SK-N-MC (cell line): ENCODE results near the gene ACO2.

Experiments
- DNase-seq: peaks from one replicate; pipeline ENCODE4 v3.0.0-alpha.2; 2011; ENCODE audit warnings: low read depth, low spot score
- H3K27ac ChIP-seq: fragments of 200-600 bp; sonication (generic); 2 replicates; pipeline ENCODE4 v1.5.1; 2016; ENCODE audit warnings: mixed run types
- H3K36me3 ChIP-seq: fragments of 200-600 bp; sonication (generic); 2 replicates; pipeline ENCODE4 v1.6.1; 2017; ENCODE audit warnings: antibody characterized with exemption, low read length, mixed read lengths; ENCODE audit not compliant: insufficient read depth
- H3K4me3 ChIP-seq: fragments of 200-600 bp; sonication (generic); 2 replicates; pipeline ENCODE4 v1.5.1; 2016
- H3K9ac ChIP-seq: fragments of 200-600 bp; sonication (generic); 2 replicates; pipeline ENCODE4 v1.8.0; 2017; ENCODE audit warnings: mixed run types, mixed read lengths; ENCODE audit not compliant: insufficient read length
- H3K9me3 ChIP-seq: fragments of 200-600 bp; sonication (generic); 2 replicates; pipeline ENCODE4 v1.6.1; 2017; ENCODE audit warnings: low read depth, mild to moderate bottlenecking, antibody characterized with exemption, low read length, moderate library complexity, mixed read lengths
- EZH2 ChIP-seq: fragments of 200-600 bp; sonication (generic); IDR thresholded peaks from one replicate; pipeline ENCODE4 v1.6.1; 2017; ENCODE audit warnings: antibody characterized with exemption
- FOXP2 ChIP-seq: optimal IDR thresholded peaks from 2 replicates; pipeline ENCODE3; 2011; ENCODE audit warnings: mild to moderate bottlenecking, moderate library complexity; ENCODE audit not compliant: insufficient read depth; ENCODE audit errors: extremely low read length, control extremely low read depth
- POLR2AphosphoS5 ChIP-seq: IDR thresholded peaks from 2 replicates; pipeline ENCODE4 v1.6.1; 2012; ENCODE audit warnings: mild to moderate bottlenecking, low read depth, low read length, borderline replicate concordance

The ACO2 gene

DNA sequence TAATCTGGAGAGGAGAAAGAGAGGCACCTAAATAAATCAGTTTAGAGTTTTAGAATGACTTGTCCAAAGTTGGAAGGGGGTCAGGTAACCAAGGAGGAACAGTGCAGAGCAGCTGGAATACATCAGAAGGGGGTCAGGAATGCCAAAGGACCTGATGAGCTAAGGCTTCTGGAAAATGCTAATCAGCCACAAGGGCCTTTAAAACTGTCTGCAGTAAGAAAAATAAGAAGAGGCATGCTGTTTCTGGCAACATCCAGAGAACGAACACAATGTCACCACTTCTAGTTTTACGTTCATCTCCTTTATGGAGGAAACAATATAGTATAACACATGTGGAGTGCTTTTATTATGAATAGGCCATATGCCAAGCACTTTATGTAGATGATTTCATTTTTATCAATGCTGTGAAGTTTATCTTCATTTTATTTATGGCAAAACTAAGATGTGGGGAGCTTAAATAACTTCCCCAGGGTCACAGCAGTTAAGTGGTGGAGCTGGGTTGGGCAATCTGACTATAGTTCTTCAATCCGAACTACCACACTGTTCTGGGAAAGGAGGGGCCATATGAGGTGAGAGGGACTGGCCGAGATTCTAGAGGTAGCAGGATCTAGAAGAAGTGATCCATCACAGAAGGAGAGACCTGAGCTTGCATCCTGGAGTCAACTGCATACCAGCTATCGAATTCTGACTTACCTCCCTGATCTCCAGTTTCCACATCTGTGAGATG is 22.6 kb downstream of the ACO2 start:
- no peaks in the 10 kb centered on the region for H3K9me3 ChIP-seq
- no peak overlapping the region for H3K9ac ChIP-seq
- peaks cover 3% of the 10 kb centered on the region; the same call in 1 of the 2 replicates for H3K36me3 ChIP-seq
- TF ChIP-seq POLR2AphosphoS5 (peak; percentile 36; the same call in 1 of the 2 replicates), FOXP2 (no peak)
- no peak overlapping the region for H3K27ac ChIP-seq
- DNase-seq: peak; percentile 48
- H3K4me3 ChIP-seq: no peak overlapping the region

DNA sequence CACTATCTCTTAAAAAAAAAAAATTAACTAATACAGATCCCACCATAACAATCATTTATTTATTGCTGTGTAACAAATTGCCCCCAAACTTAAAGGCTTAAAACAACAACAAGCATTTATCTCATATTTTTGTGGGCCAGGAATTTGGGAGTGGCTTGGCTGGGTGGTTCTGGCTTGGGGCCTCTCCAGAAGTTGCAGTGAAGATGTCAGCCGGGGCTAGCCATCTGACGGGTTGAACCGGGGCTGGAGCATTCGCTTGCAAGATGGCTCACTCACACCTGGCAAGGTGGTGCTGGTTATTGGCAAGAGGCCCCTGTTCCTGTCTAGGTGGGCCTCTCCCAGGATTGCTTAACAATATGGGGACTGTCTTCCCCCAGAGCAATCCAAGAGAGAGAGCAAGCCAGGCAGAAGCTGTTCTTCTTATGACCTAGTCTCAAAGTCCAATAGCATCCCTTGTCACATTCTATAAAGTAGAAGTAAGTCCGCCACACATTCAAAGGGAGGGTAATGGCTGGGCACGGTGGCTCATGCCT is 29.5 kb downstream of the ACO2 start:
- Histone ChIP-seq H3K9me3 (no peaks in the 10 kb centered on the region), H3K4me3 (no peak overlapping the region), H3K27ac (no peak overlapping the region), H3K9ac (no peak overlapping the region), H3K36me3 (peaks cover 28% of the 10 kb centered on the region; the same call in 1 of the 2 replicates)
- no peak for DNase-seq
- TF ChIP-seq EZH2 (no peak), FOXP2 (no peak), POLR2AphosphoS5 (no peak)

DNA sequence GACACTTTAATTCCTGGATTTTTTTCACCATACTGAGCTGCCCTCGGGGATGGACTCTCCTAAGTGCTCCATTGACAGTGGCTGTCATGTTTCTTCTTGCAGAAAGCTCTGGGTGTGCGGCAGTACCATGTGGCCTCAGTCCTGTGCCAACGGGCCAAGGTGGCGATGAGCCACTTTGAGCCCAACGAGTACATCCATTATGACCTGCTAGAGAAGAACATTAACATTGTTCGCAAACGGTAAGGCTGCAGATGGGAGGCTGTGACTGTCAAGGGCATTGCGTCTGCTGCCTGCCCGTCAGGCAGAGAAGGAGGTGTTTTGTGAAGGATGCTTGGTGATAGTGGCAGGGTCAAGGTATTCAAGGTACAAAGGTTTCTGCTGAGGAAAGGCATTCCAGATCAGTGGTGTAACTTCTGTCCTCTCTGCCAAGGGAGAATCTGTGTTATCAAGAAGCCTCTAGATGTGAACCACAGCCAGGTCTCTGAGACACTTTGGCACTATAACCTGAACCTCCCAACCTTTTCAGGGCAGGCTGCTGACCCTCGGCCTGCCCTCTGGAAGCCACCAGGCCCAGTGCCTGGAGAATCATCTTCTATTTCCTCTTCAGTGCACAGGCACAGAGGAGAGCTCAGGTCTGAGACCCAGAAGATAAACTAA is 30.8 kb downstream of the ACO2 start:
- Histone ChIP-seq H3K9me3 (no peaks in the 10 kb centered on the region), H3K9ac (no peak overlapping the region), H3K27ac (no peak overlapping the region), H3K4me3 (no peak overlapping the region), H3K36me3 (peaks cover 28% of the 10 kb centered on the region; the same call in 1 of the 2 replicates)
- TF ChIP-seq FOXP2 (no peak), POLR2AphosphoS5 (no peak), EZH2 (no peak)
- DNase-seq: no peak

DNA sequence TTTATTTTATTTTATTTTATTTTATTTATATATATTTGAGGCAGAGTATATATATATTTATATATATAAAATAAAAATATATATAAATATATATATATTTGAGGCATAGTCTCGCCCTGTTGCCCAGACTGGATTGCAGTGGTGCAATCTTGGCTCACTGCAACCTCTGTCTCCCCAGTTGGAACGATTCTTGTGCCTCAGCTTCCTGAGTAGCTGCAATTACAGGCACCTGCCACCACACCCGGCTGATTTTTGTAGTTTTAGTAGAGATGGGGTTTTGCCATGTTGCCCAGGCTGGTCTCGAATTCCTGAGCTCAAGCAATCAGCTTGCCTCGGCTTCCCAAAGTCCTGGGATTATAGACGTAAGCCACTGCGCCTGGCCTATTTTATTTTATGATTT is 31.4 kb downstream of the ACO2 start:
- DNase-seq: no peak
- H3K9me3 ChIP-seq: no peaks in the 10 kb centered on the region
- no peak overlapping the region for H3K4me3 ChIP-seq
- peaks cover 25% of the 10 kb centered on the region; the same call in 1 of the 2 replicates for H3K36me3 ChIP-seq
- H3K27ac ChIP-seq: no peak overlapping the region
- TF ChIP-seq FOXP2 (no peak), EZH2 (no peak), POLR2AphosphoS5 (no peak)
- H3K9ac ChIP-seq: no peak overlapping the region

DNA sequence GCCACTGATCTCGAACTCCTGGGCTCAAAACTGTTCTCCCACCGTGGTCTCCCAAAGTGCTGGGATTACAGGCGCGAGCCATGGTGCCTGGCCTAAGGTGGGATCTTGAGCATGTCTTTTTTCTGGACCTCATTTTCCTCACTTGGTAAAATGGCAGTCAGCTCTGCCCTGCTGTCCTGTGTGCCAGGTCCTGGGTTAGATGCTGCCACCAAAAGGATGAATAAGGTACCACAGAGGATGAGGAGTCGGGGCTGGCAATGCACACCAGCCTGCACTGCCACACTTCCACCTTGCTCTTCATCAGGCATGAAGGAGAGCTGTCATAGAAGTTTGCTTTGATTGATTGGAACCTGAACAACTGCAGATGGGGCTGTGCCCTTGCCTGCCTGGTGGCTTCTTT is 32.3 kb downstream of the ACO2 start:
- no peak for TF ChIP-seq EZH2
- no peak for TF ChIP-seq FOXP2
- no peak for TF ChIP-seq POLR2AphosphoS5
- peaks cover 25% of the 10 kb centered on the region; the same call in 1 of the 2 replicates for H3K36me3 ChIP-seq
- no peak overlapping the region for H3K27ac ChIP-seq
- no peak overlapping the region for H3K9ac ChIP-seq
- no peak overlapping the region for H3K4me3 ChIP-seq
- no peak for DNase-seq
- no peaks in the 10 kb centered on the region for H3K9me3 ChIP-seq

DNA sequence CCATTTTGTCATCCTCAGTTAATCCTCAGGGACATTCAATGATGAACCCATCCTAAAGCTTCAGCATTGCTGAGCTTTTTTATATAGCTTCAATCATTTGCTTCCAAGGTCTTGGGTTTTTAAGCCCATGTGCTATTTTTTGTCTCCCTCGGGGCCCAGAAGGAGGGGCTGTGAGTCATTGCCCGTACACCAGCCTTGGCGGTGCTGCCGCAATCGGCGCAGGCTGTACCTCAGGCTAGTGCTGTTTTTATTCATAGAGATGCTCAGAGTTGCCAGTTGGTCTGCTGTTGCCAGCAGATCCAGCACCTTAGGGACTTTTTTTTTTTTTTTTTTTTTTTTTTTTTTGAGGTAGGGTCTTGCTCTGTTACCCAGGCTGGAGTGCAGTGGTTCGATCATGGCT is 35.5 kb downstream of the ACO2 start:
- no peak for DNase-seq

DNA sequence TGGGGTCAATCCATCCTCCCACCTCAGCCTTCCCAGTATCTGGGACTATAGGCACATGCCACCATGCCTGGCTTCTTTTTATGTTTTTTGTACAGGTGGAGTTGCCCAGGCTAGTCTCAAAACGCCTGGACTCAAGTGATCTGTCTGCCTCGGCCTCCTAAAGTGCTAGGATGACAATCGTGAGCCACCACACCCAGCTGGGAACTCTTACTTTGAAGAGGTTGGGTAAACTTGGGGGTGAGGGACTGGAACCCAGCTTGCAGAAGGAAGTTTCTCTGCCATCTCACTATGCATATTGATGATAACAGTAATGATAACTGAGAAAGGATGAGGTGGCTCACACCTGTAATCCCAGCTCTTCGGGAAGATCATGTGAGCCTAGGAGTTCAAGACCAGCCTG is 35.9 kb downstream of the ACO2 start:
- TF ChIP-seq EZH2 (no peak), POLR2AphosphoS5 (no peak), FOXP2 (no peak)
- H3K36me3 ChIP-seq: peaks cover 25% of the 10 kb centered on the region; the same call in 1 of the 2 replicates

More for the DNA sequence above, 35.5 kb downstream of the ACO2 start:
- TF ChIP-seq POLR2AphosphoS5 (no peak), FOXP2 (no peak), EZH2 (no peak)
- Histone ChIP-seq H3K4me3 (no peak overlapping the region), H3K9me3 (no peaks in the 10 kb centered on the region), H3K9ac (no peak overlapping the region), H3K27ac (no peak overlapping the region), H3K36me3 (peaks cover 29% of the 10 kb centered on the region; the same call in 1 of the 2 replicates)

DNA sequence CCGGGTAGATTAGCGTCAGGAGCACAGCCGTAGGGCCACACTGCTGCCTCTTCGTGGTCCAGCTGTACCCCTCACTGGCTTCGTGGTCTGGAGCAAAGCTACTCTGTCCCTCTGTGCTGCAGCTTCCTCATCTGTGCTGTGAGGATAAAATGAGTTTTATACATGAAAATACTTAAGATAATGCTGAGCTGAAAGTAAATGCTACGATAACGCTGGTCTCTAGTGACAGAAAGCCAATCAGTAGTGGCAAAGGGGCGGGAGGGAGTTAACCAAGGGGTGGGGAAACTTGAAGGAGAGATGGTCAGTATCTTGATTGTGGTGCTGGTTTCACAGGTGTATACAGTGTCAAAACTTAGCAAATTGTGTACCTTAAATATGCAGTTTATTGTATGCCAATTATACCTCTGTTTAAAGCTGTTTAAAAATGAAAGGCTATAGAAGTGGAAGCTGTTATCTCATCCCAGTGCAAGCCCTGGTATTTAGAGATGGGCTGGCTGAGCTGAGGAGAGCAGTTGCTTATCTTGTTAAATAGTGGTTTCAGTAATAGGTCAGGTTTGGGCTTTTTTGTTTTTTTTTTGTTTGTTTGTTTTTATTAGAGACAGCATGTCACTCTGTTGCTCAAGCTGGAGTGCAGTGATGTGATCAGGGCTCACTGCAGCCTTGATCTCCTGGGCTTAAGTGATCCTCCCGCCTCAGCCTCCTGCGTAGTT is 36.7 kb downstream of the ACO2 start:
- Histone ChIP-seq H3K4me3 (no peak overlapping the region), H3K36me3 (peaks cover 27% of the 10 kb centered on the region; the same call in 1 of the 2 replicates), H3K27ac (no peak overlapping the region), H3K9me3 (no peaks in the 10 kb centered on the region), H3K9ac (no peak overlapping the region)
- DNase-seq: no peak
- TF ChIP-seq FOXP2 (no peak), POLR2AphosphoS5 (no peak), EZH2 (no peak)

More for the DNA sequence above, 35.9 kb downstream of the ACO2 start:
- no peak overlapping the region for H3K27ac ChIP-seq
- H3K9me3 ChIP-seq: no peaks in the 10 kb centered on the region
- no peak overlapping the region for H3K4me3 ChIP-seq
- no peak overlapping the region for H3K9ac ChIP-seq
- no peak for DNase-seq
